GM12891 (cell line): ENCODE results near the gene SRGAP3.
A peak's percentile ranks its signal among the peaks of the same experiment; 100 is the strongest.

Source experiments
- DNase-seq: peaks from one replicate; pipeline ENCODE4 v3.0.0; 2011; ENCODE audit warnings: low spot score; ENCODE audit not compliant: insufficient read length
- FAIRE-seq: peaks from 2 replicates; lab custom pipeline; 2011; peaks lifted over from hg19 to GRCh38; lab: Jason Lieb, UNC
- PAX5 ChIP-seq: IDR thresholded peaks from 2 replicates; pipeline ENCODE4 v1.6.1; 2011; ENCODE audit warnings: low read length, moderate library complexity, mild to moderate bottlenecking; ENCODE audit not compliant: insufficient read depth, severe bottlenecking
- POLR2A ChIP-seq: IDR thresholded peaks from 2 replicates; pipeline ENCODE4 v1.6.1; 2011; ENCODE audit warnings: low read depth, low read length, control low read depth
- POLR2AphosphoS5 ChIP-seq: IDR thresholded peaks from 2 replicates; pipeline ENCODE4 v1.6.1; 2011; ENCODE audit warnings: low read depth, low read length, control low read depth
- POU2F2 ChIP-seq: IDR thresholded peaks from 2 replicates; pipeline ENCODE4 v1.6.1; 2011; ENCODE audit warnings: low read depth, mild to moderate bottlenecking, control low read depth, low read length, moderate library complexity
- SPI1 ChIP-seq: IDR thresholded peaks from 2 replicates; pipeline ENCODE4 v1.6.1; 2011; ENCODE audit warnings: low read depth, low read length, control low read depth
- TAF1 ChIP-seq: IDR thresholded peaks from 2 replicates; pipeline ENCODE4 v1.6.1; 2011; ENCODE audit warnings: low read depth, low read length, control low read depth

SRGAP3 gene

GRCh38 chr3:9196020-9196419, 53.4 kb downstream of the SRGAP3 start:
- DNase-seq (no peak), FAIRE-seq (no peak)
- TF ChIP-seq PAX5 (no peak), SPI1 (no peak), POU2F2 (no peak), POLR2A (no peak), TAF1 (no peak)

GRCh38 chr3:9195390-9195789, 54.1 kb downstream of the SRGAP3 start:
- FAIRE-seq (no peak), DNase-seq (no peak)
- no peak for TF ChIP-seq TAF1
- TF ChIP-seq SPI1: no peak
- no peak for TF ChIP-seq POU2F2
- no peak for TF ChIP-seq POLR2AphosphoS5
- no peak for TF ChIP-seq POLR2A
- TF ChIP-seq PAX5: no peak

- DNase-seq (no peak), FAIRE-seq (no peak)
- TF ChIP-seq PAX5 (no peak), POLR2AphosphoS5 (no peak), SPI1 (no peak), TAF1 (no peak)
Observed at GRCh38 chr3:9194509-9195184, 54.8 kb downstream of the SRGAP3 start.

- peak; percentile 28 for FAIRE-seq
- TF ChIP-seq SPI1 (no peak), POLR2AphosphoS5 (no peak), POLR2A (no peak), TAF1 (no peak)
- DNase-seq: no peak
Observed at GRCh38 chr3:9193633-9194195, 55.7 kb downstream of the SRGAP3 start.

- FAIRE-seq (no peak), DNase-seq (no peak)
- TF ChIP-seq POLR2AphosphoS5: no peak
- no peak for TF ChIP-seq PAX5
- TF ChIP-seq POLR2A: no peak
- TF ChIP-seq POU2F2: no peak
- TF ChIP-seq SPI1: no peak
- no peak for TF ChIP-seq TAF1
Observed at GRCh38 chr3:9193211-9193610, 56.2 kb downstream of the SRGAP3 start.

- TF ChIP-seq SPI1 (no peak), POU2F2 (no peak)
Observed at GRCh38 chr3:9192248-9193025, 57.0 kb downstream of the SRGAP3 start.

GRCh38 chr3:9190276-9190675, 59.2 kb downstream of the SRGAP3 start:
- FAIRE-seq: no peak
- TF ChIP-seq POLR2A (no peak), POLR2AphosphoS5 (no peak), TAF1 (no peak), PAX5 (no peak), POU2F2 (no peak), SPI1 (no peak)
- DNase-seq: no peak

More at GRCh38 chr3:9192248-9193025, 57.0 kb downstream of the SRGAP3 start:
- DNase-seq (no peak), FAIRE-seq (no peak)

- no peak for TF ChIP-seq POLR2A
- TF ChIP-seq PAX5: no peak
- TF ChIP-seq TAF1: no peak
- no peak for TF ChIP-seq POLR2AphosphoS5
- no peak for TF ChIP-seq SPI1
- no peak for TF ChIP-seq POU2F2
- FAIRE-seq: no peak
- no peak for DNase-seq
Observed at GRCh38 chr3:9188583-9188982, 60.9 kb downstream of the SRGAP3 start.

GRCh38 chr3:9185701-9186100, 63.7 kb downstream of the SRGAP3 start:
- TF ChIP-seq POLR2AphosphoS5 (no peak), SPI1 (no peak), PAX5 (no peak), TAF1 (no peak), POU2F2 (no peak), POLR2A (no peak)
- DNase-seq (no peak), FAIRE-seq (no peak)

- no peak for TF ChIP-seq SPI1
- TF ChIP-seq POU2F2: no peak
- TF ChIP-seq POLR2AphosphoS5: no peak
- no peak for TF ChIP-seq TAF1
- no peak for TF ChIP-seq POLR2A
- no peak for TF ChIP-seq PAX5
- FAIRE-seq (no peak), DNase-seq (no peak)
Observed at GRCh38 chr3:9185046-9185445, 64.4 kb downstream of the SRGAP3 start.
